ENCODE measurements around the gene SMIM22.

DNA sequence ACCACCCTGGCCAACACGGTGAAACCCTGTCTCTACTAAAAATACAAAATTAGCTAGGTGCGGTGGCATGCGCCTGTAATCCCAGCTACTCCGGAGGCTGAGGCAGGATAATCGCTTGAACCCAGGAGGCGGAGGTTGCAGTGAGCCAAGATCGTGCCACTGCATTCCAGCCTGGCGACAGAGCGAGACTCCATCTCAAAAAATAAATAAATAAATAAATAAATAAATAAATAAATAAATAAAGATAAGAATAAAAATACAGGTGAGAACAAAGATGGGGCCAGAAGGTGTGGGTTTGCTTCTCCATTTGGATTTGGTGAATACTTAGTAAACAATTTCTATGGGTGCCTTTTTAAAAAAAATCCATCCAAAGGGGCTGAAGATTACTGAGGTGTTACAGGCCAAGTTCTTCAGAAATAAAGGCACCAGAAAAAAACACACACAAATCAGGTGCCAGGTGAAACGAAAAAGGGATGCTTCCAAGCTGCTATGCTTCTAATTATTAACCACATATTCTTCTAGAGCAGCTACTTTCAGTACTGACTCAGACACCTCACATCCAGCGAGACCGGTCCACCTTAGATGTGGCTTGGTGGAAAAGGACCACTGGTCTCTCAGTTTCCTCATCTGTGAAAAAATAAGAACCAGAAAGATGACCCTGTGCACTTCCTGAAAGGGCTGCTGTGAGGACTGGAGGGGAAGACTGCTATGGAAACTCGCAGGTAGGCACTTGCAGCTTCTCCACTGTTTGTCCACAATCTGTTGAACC is 42.7 kb downstream of the SMIM22 start:
- no peak for TF ChIP-seq GATA2 (IDR thresholded peaks at IDR 0.05; ENCODE audit: low read depth, low read length)
- no peak for TF ChIP-seq GATA3 (IDR thresholded peaks at IDR 0.05; ENCODE audit: low read depth, low read length)

All from SH-SY5Y (cell line).